CD4-positive, CD25-positive, alpha-beta regulatory T cell (primary cell): ENCODE results near the gene FLNB. TPM values are rescaled to one million over a fixed set of nuclear protein-coding genes. Genes with fewer than 3 reads are reported as not detected.

Experiments used
- ATAC-seq, 2 donors: fragments of 150-1000 bp; cut with Tn5 transposase; one replicate each; pipeline ENCODE4 v1.10.0; 2021; ENCODE audit warnings: low read depth in 2 of 2, moderate number of reproducible peaks in 2 of 2, moderate library complexity in 1 of 2
- DNase-seq, 3 donors: peaks; one replicate each; pipeline versions ENCODE4 v3.0.0 to v3.0.0-alpha.2; 2012 to 2022; ENCODE audit warnings: mixed read lengths in 1 of 3
- H3K27ac ChIP-seq: one replicate; pipeline ENCODE4 v1.7.0; 2013; ENCODE audit warnings: mild to moderate bottlenecking, low read length; ENCODE audit not compliant: insufficient read depth, poor library complexity, severe bottlenecking
- H3K27me3 ChIP-seq: one replicate; pipeline ENCODE4 v1.7.0; 2013; ENCODE audit warnings: low read length; ENCODE audit not compliant: control insufficient read depth, insufficient read depth
- H3K36me3 ChIP-seq: one replicate; pipeline ENCODE4 v1.7.0; 2013; ENCODE audit warnings: mild to moderate bottlenecking, low read length, moderate library complexity; ENCODE audit not compliant: control insufficient read depth, insufficient read depth
- H3K4me1 ChIP-seq: 2 replicates; pipeline ENCODE4 v1.7.0; 2013; ENCODE audit warnings: mild to moderate bottlenecking, low read length; ENCODE audit not compliant: insufficient read depth, control insufficient read depth, poor library complexity, severe bottlenecking
- H3K4me3 ChIP-seq: one replicate; pipeline ENCODE4 v1.7.0; 2013; ENCODE audit warnings: low read depth, mild to moderate bottlenecking, low read length, moderate library complexity
- H3K9me3 ChIP-seq, 2 experiments: 1 replicate in 1 of 2; 2 replicates in 1 of 2; pipeline ENCODE4 v1.7.0; 2013; ENCODE audit warnings: low read length in 2 of 2, mild to moderate bottlenecking in 1 of 2, moderate library complexity in 1 of 2; ENCODE audit not compliant: control insufficient read depth in 2 of 2
- H3K27ac Mint-ChIP-seq, 3 donors: one replicate each; pipeline ENCODE4 v1.8.0; 2020 to 2022; ENCODE audit warnings: mild to moderate bottlenecking in 3 of 3, mixed read lengths in 3 of 3, moderate library complexity in 2 of 3
- H3K27me3 Mint-ChIP-seq: one replicate; pipeline ENCODE4 v1.8.0; 2022; ENCODE audit warnings: mild to moderate bottlenecking, mixed read lengths
- H3K36me3 Mint-ChIP-seq: one replicate; pipeline ENCODE4 v1.8.0; 2020; ENCODE audit warnings: mixed read lengths
- H3K4me1 Mint-ChIP-seq, 4 donors: one replicate each; pipeline ENCODE4 v1.8.0; 2020 to 2022; ENCODE audit warnings: mixed read lengths in 4 of 4, mild to moderate bottlenecking in 1 of 4
- H3K4me3 Mint-ChIP-seq, 4 donors: one replicate each; pipeline ENCODE4 v1.8.0; 2020 to 2022; ENCODE audit warnings: mild to moderate bottlenecking in 4 of 4, mixed read lengths in 4 of 4, moderate library complexity in 3 of 4
- H3K9me3 Mint-ChIP-seq, 7 donors: one replicate each; pipeline ENCODE4 v1.8.0; 2020 to 2022; ENCODE audit warnings: mixed read lengths in 7 of 7, mild to moderate bottlenecking in 3 of 7, moderate library complexity in 2 of 7
- polyA plus RNA-seq, 4 donors: library from polyadenylated mRNA; unstranded; fragments of 300-500 nt; fragmentation: Illumina TruSeq; gene quantifications; one replicate each; pipeline ENCODE4 v1.2.3, GENCODE V29; 2021
- total RNA-seq: library from RNA; stranded (reverse); gene quantifications from one replicate; pipeline ENCODE4 v1.2.3, GENCODE V29; 2022

FLNB gene
- total and polyA plus RNA-seq, 5 donors from 2014 or later: 8.9 to 40.8 (median 14.5) TPM

DNA sequence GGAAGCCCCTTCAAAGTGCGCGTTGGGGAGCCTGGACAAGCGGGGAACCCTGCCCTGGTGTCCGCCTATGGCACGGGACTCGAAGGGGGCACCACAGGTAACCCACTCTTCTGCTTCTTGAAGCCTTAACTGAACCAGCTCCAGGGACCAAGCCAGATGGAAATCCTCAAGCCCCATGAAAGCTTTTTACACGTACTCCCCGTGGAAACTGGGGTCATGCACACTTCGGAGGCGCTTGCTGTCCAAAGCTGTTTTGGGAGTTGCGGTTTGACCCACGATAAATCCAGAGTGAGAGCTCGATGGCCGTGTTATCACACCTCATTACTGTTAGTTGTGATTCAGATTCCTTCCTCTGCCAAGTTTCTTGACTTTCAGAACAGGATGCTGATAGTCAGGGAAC is 155.0 kb downstream of the FLNB start:
- Histone ChIP-seq H3K27me3 (no peaks in the 10 kb centered on the region), H3K36me3 (peaks cover 47% of the 10 kb centered on the region), H3K4me1 (no peaks in the 10 kb centered on the region), H3K9me3 (no peaks in the 10 kb centered on the region), H3K4me3 (no peak overlapping the region), H3K27ac (no peak overlapping the region)
- no peak overlapping the region for H3K4me3 Mint-ChIP-seq
- no peaks in the 10 kb centered on the region for H3K4me1 Mint-ChIP-seq
- no peaks in the 10 kb centered on the region for H3K27me3 Mint-ChIP-seq
- ATAC-seq (no peak), DNase-seq (no peak)
- H3K27ac Mint-ChIP-seq: no peak overlapping the region
- no peaks in the 10 kb centered on the region for H3K9me3 Mint-ChIP-seq
- peaks cover 42% of the 10 kb centered on the region for H3K36me3 Mint-ChIP-seq

DNA sequence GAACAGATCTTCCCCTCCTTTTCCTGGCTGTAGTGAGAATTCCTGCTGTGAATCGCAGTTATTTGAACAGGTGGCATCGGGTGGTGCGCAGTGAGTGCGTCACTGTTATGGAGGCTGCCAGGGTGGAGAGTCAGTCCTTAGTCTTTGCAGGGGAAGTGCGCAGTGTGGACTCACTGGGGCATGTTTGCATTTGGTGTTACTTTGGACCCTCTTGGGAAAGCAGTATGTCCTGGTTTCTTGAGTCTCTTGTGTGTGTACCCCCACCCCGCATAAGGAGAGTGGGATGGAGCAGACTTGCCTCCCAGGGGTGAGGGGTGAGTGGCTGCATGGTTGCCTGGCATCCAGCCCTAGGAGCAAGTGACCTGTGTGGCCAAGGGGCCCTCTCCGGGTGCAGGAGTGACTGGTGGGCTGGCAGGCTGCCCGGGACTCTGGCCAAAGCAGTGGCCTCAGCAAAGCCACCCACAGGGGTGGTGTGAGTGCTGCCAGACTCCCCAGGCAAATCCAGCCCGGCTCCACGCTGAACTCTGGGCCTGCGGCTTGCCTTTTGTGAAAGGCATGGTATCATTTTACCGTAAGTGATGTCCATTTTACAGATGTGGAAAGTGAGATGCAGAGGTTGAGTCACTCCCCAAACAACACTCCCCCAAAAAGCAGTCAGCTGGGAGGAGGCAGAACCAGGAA is 156.1 kb downstream of the FLNB start:
- H3K36me3 Mint-ChIP-seq: peaks cover 45% of the 10 kb centered on the region
- Histone ChIP-seq H3K27ac (no peak overlapping the region), H3K4me1 (no peaks in the 10 kb centered on the region), H3K4me3 (no peak overlapping the region), H3K36me3 (peaks cover 45% of the 10 kb centered on the region), H3K9me3 (no peaks in the 10 kb centered on the region), H3K27me3 (no peaks in the 10 kb centered on the region)
- no peaks in the 10 kb centered on the region for H3K27me3 Mint-ChIP-seq
- no peaks in the 10 kb centered on the region for H3K9me3 Mint-ChIP-seq
- DNase-seq: no peak
- no peak for ATAC-seq
- H3K4me1 Mint-ChIP-seq: no peaks in the 10 kb centered on the region
- H3K4me3 Mint-ChIP-seq: no peak overlapping the region
- no peak overlapping the region for H3K27ac Mint-ChIP-seq

DNA sequence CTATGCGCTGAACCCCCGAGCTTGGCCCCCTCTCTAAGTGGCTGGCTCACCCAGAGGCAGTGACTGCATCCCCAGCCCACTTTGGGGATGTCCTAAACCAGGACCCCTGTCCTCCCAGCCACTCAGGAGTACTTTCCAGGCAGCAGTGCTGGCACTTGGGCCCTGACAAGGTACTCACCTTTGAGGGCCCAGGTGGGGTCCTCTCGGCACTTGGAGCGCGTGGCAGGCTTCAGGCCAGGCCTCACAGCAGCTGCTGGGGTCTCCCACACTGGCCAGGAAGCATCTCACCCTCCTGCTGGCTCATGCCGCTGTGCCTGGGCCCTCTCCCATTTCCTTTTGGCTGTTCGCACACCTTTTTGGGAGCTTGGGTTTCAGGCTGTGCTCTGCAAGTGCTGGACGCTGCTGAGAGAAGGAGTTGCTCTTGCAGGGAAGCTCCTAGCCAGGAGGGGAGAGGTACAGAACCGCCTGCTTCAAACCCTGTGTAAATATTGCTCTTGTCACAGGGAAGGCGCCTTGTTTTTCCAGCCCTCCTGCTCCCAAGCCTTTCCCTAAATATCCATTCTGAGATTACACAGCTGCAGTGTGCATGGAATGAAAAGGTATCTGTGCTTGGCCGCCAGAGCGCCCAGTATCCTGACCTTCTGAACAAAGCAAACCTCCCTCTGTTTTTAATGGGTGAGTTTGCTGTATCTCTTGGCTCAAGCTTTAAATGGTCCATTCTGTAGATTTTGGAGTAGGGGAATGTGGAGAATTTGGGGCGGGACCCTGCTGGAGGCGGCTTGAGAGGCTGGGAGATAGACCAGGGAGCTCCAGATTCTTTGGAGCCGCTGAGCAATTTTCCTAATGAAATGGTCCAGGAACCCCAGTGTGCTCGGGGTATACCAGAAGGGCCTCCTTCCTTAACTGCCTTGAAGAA is 156.9 kb downstream of the FLNB start:
- Mint-ChIP-seq H3K4me1 (no peaks in the 10 kb centered on the region), H3K27ac (peak overlapping the region in 1 of 3 donors; percentile 44), H3K27me3 (no peaks in the 10 kb centered on the region), H3K4me3 (no peak overlapping the region), H3K36me3 (peaks cover 44% of the 10 kb centered on the region), H3K9me3 (no peaks in the 10 kb centered on the region)
- ATAC-seq: no peak
- Histone ChIP-seq H3K4me1 (no peaks in the 10 kb centered on the region), H3K27me3 (no peaks in the 10 kb centered on the region), H3K27ac (no peak overlapping the region), H3K9me3 (no peaks in the 10 kb centered on the region), H3K4me3 (no peak overlapping the region), H3K36me3 (peaks cover 38% of the 10 kb centered on the region)
- DNase-seq: no peak

- Histone ChIP-seq H3K4me1 (no peaks in the 10 kb centered on the region), H3K27me3 (no peaks in the 10 kb centered on the region), H3K27ac (no peak overlapping the region), H3K4me3 (no peak overlapping the region), H3K9me3 (no peaks in the 10 kb centered on the region), H3K36me3 (peaks cover 28% of the 10 kb centered on the region)
- H3K36me3 Mint-ChIP-seq: peaks cover 33% of the 10 kb centered on the region
- peak; percentile 57 to 81 for ATAC-seq
- no peaks in the 10 kb centered on the region for H3K27me3 Mint-ChIP-seq
- no peaks in the 10 kb centered on the region for H3K4me1 Mint-ChIP-seq
- DNase-seq: peak in 2 of 3 donors; percentile 49 to 58
- H3K27ac Mint-ChIP-seq: peak overlapping the region in 1 of 3 donors; percentile 60
- no peaks in the 10 kb centered on the region for H3K9me3 Mint-ChIP-seq
- H3K4me3 Mint-ChIP-seq: no peak overlapping the region
These were observed 159.5 kb downstream of the FLNB start for GRCh38 chr3:58167431-58168351.

DNA sequence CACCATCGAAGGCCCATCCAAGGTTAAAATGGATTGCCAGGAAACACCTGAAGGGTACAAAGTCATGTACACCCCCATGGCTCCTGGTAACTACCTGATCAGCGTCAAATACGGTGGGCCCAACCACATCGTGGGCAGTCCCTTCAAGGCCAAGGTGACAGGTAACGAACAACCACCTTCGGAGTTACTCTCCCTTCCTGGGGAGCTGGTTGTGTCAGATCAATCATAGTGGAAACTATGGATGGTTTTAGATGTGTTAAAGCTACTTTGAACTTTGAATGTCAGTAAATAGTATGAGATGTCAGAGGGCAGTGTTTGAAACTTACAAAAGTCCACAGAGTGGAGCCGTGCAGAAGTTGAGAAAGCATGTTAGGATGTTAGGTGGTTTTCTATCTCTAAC is 160.3 kb downstream of the FLNB start:
- no peak overlapping the region for H3K4me3 Mint-ChIP-seq
- H3K4me1 ChIP-seq: no peaks in the 10 kb centered on the region
- H3K27ac ChIP-seq: no peak overlapping the region
- peaks cover 25% of the 10 kb centered on the region for H3K36me3 Mint-ChIP-seq
- ATAC-seq (no peak), DNase-seq (no peak)
- H3K27me3 Mint-ChIP-seq: no peaks in the 10 kb centered on the region
- H3K27me3 ChIP-seq: no peaks in the 10 kb centered on the region
- H3K4me3 ChIP-seq: no peak overlapping the region
- no peaks in the 10 kb centered on the region for H3K9me3 Mint-ChIP-seq
- no peaks in the 10 kb centered on the region for H3K9me3 ChIP-seq
- peak overlapping the region in 1 of 3 donors; percentile 60 for H3K27ac Mint-ChIP-seq
- H3K36me3 ChIP-seq: peaks cover 22% of the 10 kb centered on the region
- H3K4me1 Mint-ChIP-seq: no peaks in the 10 kb centered on the region

- Histone ChIP-seq H3K36me3 (peaks cover 14% of the 10 kb centered on the region), H3K27ac (no peak overlapping the region), H3K4me3 (no peak overlapping the region), H3K9me3 (no peaks in the 10 kb centered on the region), H3K4me1 (no peaks in the 10 kb centered on the region), H3K27me3 (no peaks in the 10 kb centered on the region)
- Mint-ChIP-seq H3K4me3 (no peak overlapping the region), H3K4me1 (no peaks in the 10 kb centered on the region), H3K27me3 (no peaks in the 10 kb centered on the region), H3K27ac (peak overlapping the region in 1 of 3 donors; percentile 46), H3K36me3 (peaks cover 18% of the 10 kb centered on the region), H3K9me3 (no peaks in the 10 kb centered on the region)
- ATAC-seq: no peak
- no peak for DNase-seq
These were observed 161.1 kb downstream of the FLNB start for GRCh38 chr3:58169371-58169770.

GRCh38 chr3:58170376-58170775 is 162.2 kb downstream of the FLNB start:
- Histone ChIP-seq H3K9me3 (no peaks in the 10 kb centered on the region), H3K4me3 (no peak overlapping the region), H3K27ac (no peak overlapping the region), H3K27me3 (no peaks in the 10 kb centered on the region), H3K4me1 (no peaks in the 10 kb centered on the region), H3K36me3 (peaks cover 6% of the 10 kb centered on the region)
- Mint-ChIP-seq H3K27ac (peak overlapping the region in 1 of 3 donors; percentile 57), H3K4me1 (no peaks in the 10 kb centered on the region), H3K27me3 (no peaks in the 10 kb centered on the region), H3K9me3 (no peaks in the 10 kb centered on the region), H3K36me3 (peaks cover 18% of the 10 kb centered on the region), H3K4me3 (no peak overlapping the region)
- ATAC-seq (no peak), DNase-seq (no peak)
